ENCODE results near the gene HS1BP3. TPM values are rescaled to one million over a fixed set of nuclear protein-coding genes. Genes with fewer than 3 reads are reported as not detected.

The HS1BP3 gene
- total and polyA plus RNA-seq, 9 of the 15 experiments (the other 6 are each of a cell fraction or from before 2014, with no cell fraction given) = 0.41 to 8.3 (median 5.9) TPM

DNA sequence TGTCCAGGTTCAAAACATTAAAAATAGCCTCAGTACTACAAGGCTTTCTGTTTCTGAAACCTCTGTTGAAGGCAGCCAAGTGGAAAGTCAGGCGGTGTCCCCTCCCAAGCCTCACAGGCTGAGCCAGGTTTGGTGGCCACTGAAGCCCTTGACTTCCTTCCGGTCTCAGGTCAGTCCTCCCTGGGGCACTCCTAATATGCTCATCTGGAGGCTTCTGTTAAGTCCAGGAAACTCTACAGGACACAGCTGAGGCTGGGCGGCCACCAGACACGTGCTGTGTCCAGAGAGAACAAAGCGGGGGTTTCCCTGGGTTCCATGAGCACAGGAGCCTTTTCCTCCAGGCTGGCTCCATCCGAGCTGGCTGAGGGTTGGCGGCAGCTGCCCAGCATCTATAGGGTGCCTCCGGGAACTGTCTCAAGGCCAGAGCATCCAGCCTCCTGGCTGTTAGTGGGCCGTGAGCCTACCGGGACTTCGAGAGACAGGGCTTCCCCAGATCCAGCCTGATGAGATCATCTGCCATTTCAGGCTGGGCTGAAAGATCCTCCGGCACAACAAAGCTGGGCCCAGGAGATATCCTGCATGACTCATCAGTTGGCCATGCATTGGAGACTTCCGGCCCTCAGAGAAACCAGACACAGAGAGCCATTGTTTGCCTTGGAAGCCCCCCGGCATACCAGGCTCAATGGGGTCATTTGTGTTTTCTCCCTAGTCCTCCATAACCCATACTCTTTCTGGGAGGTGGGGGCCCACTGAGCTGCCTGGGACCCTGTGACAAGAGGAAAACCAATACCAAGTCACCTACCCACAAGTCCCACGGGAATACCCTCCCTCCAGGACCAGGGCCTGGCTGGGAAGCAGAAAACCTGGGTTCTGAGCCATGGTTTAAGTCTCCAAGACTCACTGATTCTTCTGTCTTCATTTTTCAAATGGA, 71.7 kb downstream of the HS1BP3 start (continued):
- TF ChIP-seq ZC3H11A (IDR thresholded peaks at IDR 0.05; ENCODE audit: low read depth, low read length) = 0 out of 2 replicates have a peak, but pooled peaks have one; percentile 40
- TF ChIP-seq GATAD2B (IDR thresholded peaks at IDR 0.05; ENCODE audit: borderline replicate concordance) = peak; percentile 68; the same call in 1 of the 2 replicates
- TF ChIP-seq XRCC5 (IDR thresholded peaks at IDR 0.05; ENCODE audit: low read depth, low read length) = no peak
- TF ChIP-seq, protein P1, sequence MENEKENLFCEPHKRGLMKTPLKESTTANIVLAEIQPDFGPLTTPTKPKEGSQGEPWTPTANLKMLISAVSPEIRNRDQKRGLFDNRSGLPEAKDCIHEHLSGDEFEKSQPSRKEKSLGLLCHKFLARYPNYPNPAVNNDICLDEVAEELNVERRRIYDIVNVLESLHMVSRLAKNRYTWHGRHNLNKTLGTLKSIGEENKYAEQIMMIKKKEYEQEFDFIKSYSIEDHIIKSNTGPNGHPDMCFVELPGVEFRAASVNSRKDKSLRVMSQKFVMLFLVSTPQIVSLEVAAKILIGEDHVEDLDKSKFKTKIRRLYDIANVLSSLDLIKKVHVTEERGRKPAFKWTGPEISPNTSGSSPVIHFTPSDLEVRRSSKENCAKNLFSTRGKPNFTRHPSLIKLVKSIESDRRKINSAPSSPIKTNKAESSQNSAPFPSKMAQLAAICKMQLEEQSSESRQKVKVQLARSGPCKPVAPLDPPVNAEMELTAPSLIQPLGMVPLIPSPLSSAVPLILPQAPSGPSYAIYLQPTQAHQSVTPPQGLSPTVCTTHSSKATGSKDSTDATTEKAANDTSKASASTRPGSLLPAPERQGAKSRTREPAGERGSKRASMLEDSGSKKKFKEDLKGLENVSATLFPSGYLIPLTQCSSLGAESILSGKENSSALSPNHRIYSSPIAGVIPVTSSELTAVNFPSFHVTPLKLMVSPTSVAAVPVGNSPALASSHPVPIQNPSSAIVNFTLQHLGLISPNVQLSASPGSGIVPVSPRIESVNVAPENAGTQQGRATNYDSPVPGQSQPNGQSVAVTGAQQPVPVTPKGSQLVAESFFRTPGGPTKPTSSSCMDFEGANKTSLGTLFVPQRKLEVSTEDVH (IDR thresholded peaks at IDR 0.05; ENCODE audit: low read depth, partially characterized antibody) = no peak
- peak; percentile 99 for TF ChIP-seq JUN (IDR thresholded peaks at IDR 0.05; ENCODE audit: borderline replicate concordance, low read depth, low read length)
- TF ChIP-seq JUN (CRISPR knock-in tag; IDR thresholded peaks at IDR 0.05; ENCODE audit: borderline replicate concordance) = peak; percentile 99
- peak; percentile 69 to 87; a peak in 3 of 4 replicates for TF ChIP-seq TEAD1 (CRISPR knock-in tag; IDR thresholded peaks at IDR 0.05)
- no peak for TF ChIP-seq ZNF444 (CRISPR knock-in tag; IDR thresholded peaks at IDR 0.05)
- TF ChIP-seq, protein P2, sequence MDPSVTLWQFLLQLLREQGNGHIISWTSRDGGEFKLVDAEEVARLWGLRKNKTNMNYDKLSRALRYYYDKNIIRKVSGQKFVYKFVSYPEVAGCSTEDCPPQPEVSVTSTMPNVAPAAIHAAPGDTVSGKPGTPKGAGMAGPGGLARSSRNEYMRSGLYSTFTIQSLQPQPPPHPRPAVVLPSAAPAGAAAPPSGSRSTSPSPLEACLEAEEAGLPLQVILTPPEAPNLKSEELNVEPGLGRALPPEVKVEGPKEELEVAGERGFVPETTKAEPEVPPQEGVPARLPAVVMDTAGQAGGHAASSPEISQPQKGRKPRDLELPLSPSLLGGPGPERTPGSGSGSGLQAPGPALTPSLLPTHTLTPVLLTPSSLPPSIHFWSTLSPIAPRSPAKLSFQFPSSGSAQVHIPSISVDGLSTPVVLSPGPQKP (CRISPR knock-in tag; IDR thresholded peaks at IDR 0.05) = no peak
- TF ChIP-seq SRSF9 (IDR thresholded peaks at IDR 0.05; ENCODE audit: borderline replicate concordance, low read depth, low read length) = no peak
- TF ChIP-seq, protein P3, sequence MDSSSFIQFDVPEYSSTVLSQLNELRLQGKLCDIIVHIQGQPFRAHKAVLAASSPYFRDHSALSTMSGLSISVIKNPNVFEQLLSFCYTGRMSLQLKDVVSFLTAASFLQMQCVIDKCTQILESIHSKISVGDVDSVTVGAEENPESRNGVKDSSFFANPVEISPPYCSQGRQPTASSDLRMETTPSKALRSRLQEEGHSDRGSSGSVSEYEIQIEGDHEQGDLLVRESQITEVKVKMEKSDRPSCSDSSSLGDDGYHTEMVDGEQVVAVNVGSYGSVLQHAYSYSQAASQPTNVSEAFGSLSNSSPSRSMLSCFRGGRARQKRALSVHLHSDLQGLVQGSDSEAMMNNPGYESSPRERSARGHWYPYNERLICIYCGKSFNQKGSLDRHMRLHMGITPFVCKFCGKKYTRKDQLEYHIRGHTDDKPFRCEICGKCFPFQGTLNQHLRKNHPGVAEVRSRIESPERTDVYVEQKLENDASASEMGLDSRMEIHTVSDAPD (CRISPR knock-in tag; IDR thresholded peaks at IDR 0.05) = peak; percentile 8; the same call in 1 of the 2 replicates
- TF ChIP-seq HMGN3 (IDR thresholded peaks at IDR 0.05; ENCODE audit: borderline replicate concordance, extremely low read depth, insufficient read length, low read depth, low read length) = no peak
- no peak for TF ChIP-seq ZNF695 (CRISPR knock-in tag; IDR thresholded peaks at IDR 0.05)
- peak; percentile 33; the same call in 1 of the 2 replicates for TF ChIP-seq SP1 (CRISPR knock-in tag; IDR thresholded peaks at IDR 0.05)
- no peak for TF ChIP-seq ZNF146 (CRISPR knock-in tag; IDR thresholded peaks at IDR 0.05; ENCODE audit: unreplicated experiment)
- peak; percentile 86 for TF ChIP-seq HDAC3 (IDR thresholded peaks at IDR 0.05; ENCODE audit: borderline replicate concordance, partially characterized antibody)
- TF ChIP-seq SMARCE1 (IDR thresholded peaks at IDR 0.05) = peak; percentile 95
- peak; percentile 84 for TF ChIP-seq GABPA (tag; conservative IDR thresholded peaks at IDR 0.05; ENCODE audit: low read depth)
- peak; percentile 62 for TF ChIP-seq BCL6 (CRISPR knock-in tag; IDR thresholded peaks at IDR 0.05)
